ENCODE measurements around the gene PPM1D.
"Not testable (repeated sequence)": the region's sequence is repeated elsewhere in the genome, so short reads cannot be mapped to it uniquely, and the experiment has no call there.

PPM1D gene

GRCh38 chr17:60602385-60602742 lies 2.4 kb downstream of the PPM1D start:
- TF ChIP-seq CTCF (IDR thresholded peaks at IDR 0.05) (no peak), ZFX (IDR thresholded peaks at IDR 0.05; ENCODE audit: borderline replicate concordance) (no peak)
- peak overlapping the region; percentile 95; the same call in 1 of the 2 replicates for H3K27ac ChIP-seq

- TF ChIP-seq ZFX (IDR thresholded peaks at IDR 0.05; ENCODE audit: borderline replicate concordance) (no peak), CTCF (IDR thresholded peaks at IDR 0.05) (no peak)
- H3K27ac ChIP-seq = no peak overlapping the region
Measured at GRCh38 chr17:60602871-60603270, 2.9 kb downstream of the PPM1D start.

GRCh38 chr17:60603477-60603876 lies 3.5 kb downstream of the PPM1D start:
- H3K27ac ChIP-seq = not testable (repeated sequence)

GRCh38 chr17:60604686-60605334 lies 4.8 kb downstream of the PPM1D start:
- TF ChIP-seq ZFX (IDR thresholded peaks at IDR 0.05; ENCODE audit: borderline replicate concordance) (no peak), CTCF (IDR thresholded peaks at IDR 0.05) (no peak)
- no peak overlapping the region for H3K27ac ChIP-seq

- no peak for TF ChIP-seq CTCF (IDR thresholded peaks at IDR 0.05)
- TF ChIP-seq ZFX (IDR thresholded peaks at IDR 0.05; ENCODE audit: borderline replicate concordance) = no peak
- no peak overlapping the region for H3K27ac ChIP-seq
Measured at GRCh38 chr17:60606036-60606435, 6.0 kb downstream of the PPM1D start.

GRCh38 chr17:60610473-60610872 lies 10.5 kb downstream of the PPM1D start:
- H3K27ac ChIP-seq = no peak overlapping the region
- TF ChIP-seq ZFX (IDR thresholded peaks at IDR 0.05; ENCODE audit: borderline replicate concordance) (no peak), CTCF (IDR thresholded peaks at IDR 0.05) (no peak)

GRCh38 chr17:60611321-60611720 lies 11.3 kb downstream of the PPM1D start:
- H3K27ac ChIP-seq = not testable (repeated sequence)

- no peak for TF ChIP-seq ZFX (IDR thresholded peaks at IDR 0.05; ENCODE audit: borderline replicate concordance)
- no peak for TF ChIP-seq CTCF (IDR thresholded peaks at IDR 0.05)
- H3K27ac ChIP-seq = no peak overlapping the region
Measured at GRCh38 chr17:60613325-60613724, 13.3 kb downstream of the PPM1D start.

GRCh38 chr17:60613796-60614195 lies 13.8 kb downstream of the PPM1D start:
- not testable (repeated sequence) for H3K27ac ChIP-seq

GRCh38 chr17:60614247-60614646 lies 14.3 kb downstream of the PPM1D start:
- not testable (repeated sequence) for H3K27ac ChIP-seq

All from 22Rv1 (cell line).